OCI-LY7 (cell line): ENCODE results near the gene ATP9B. TPM values are rescaled to one million over a fixed set of nuclear protein-coding genes. Genes with fewer than 3 reads are reported as not detected.

ENCODE experiments used
- BruUV-seq: library from RNA; stranded (reverse); fragments of 400-500 nt; replicated peaks from 2 replicates; lab custom pipeline; 2021; lab: Mats Ljungman, UMichigan
- CTCF ChIA-PET: fragments of 300-600 bp; sonication (Branson Sonifier 250); formaldehyde crosslinking; loops from one replicate; lab custom pipeline; 2022; ENCODE audit warnings: antibody characterized with exemption; ENCODE audit not compliant: unreplicated experiment; lab: Charles Lee
- POLR2A ChIA-PET: fragments of 300-600 bp; sonication (Branson Sonifier 250); formaldehyde crosslinking; loops from one replicate; lab custom pipeline; 2022; ENCODE audit warnings: antibody characterized with exemption; lab: Charles Lee
- DNase-seq: peaks from one replicate; pipeline ENCODE4 v3.0.0-alpha.2; 2015; ENCODE audit warnings: low spot score
- H2AFZ ChIP-seq: fragments of 200-600 bp; sonication (generic), shearing (Covaris generic); 2 replicates; pipeline ENCODE4 v1.6.1; 2014; ENCODE audit warnings: mild to moderate bottlenecking, antibody characterized with exemption, low read length, moderate library complexity
- H3K27ac ChIP-seq: fragments of 200-600 bp; sonication (generic); 2 replicates; pipeline ENCODE4 v1.5.1; 2014; ENCODE audit warnings: mixed run types, low read depth, mild to moderate bottlenecking, moderate library complexity, low read length, inconsistent platforms; ENCODE audit not compliant: poor library complexity, severe bottlenecking
- H3K36me3 ChIP-seq: fragments of 200-600 bp; sonication (generic); 2 replicates; pipeline ENCODE4 v1.6.1; 2014; ENCODE audit warnings: mild to moderate bottlenecking, antibody characterized with exemption, low read length, moderate library complexity, mixed read lengths; ENCODE audit not compliant: insufficient read depth
- H3K4me1 ChIP-seq: fragments of 200-600 bp; sonication (generic); 2 replicates; pipeline ENCODE4 v1.5.1; 2014; ENCODE audit warnings: mild to moderate bottlenecking, low read length; ENCODE audit not compliant: insufficient read depth, poor library complexity, severe bottlenecking
- H3K4me2 ChIP-seq: fragments of 200-600 bp; sonication (generic); 2 replicates; pipeline ENCODE4 v1.6.1; 2014; ENCODE audit warnings: mild to moderate bottlenecking, low read length
- H3K4me3 ChIP-seq: fragments of 200-600 bp; sonication (generic); 2 replicates; pipeline ENCODE4 v1.5.1; 2014; ENCODE audit warnings: mild to moderate bottlenecking, low read depth, low read length; ENCODE audit not compliant: poor library complexity, severe bottlenecking
- H3K79me2 ChIP-seq: fragments of 200-600 bp; sonication (generic); 2 replicates; pipeline ENCODE4 v1.6.1; 2016; ENCODE audit warnings: low read depth, mild to moderate bottlenecking, low read length, moderate library complexity, mixed read lengths; ENCODE audit not compliant: insufficient read depth
- H3K9me2 ChIP-seq: fragments of 200-600 bp; sonication (generic); 2 replicates; pipeline ENCODE4 v1.6.1; 2016; ENCODE audit warnings: mild to moderate bottlenecking, low read length, mixed read lengths; ENCODE audit not compliant: insufficient read depth
- H3K9me3 ChIP-seq: fragments of 200-600 bp; sonication (generic); 2 replicates; pipeline ENCODE4 v1.6.1; 2014; ENCODE audit warnings: mild to moderate bottlenecking, mixed run types, low read length, mixed read lengths
- H4K20me1 ChIP-seq: fragments of 200-600 bp; sonication (generic); 2 replicates; pipeline ENCODE4 v1.6.1; 2014; ENCODE audit warnings: mild to moderate bottlenecking, antibody characterized with exemption, low read length, moderate library complexity, mixed read lengths; ENCODE audit not compliant: insufficient read depth
- EZH2phosphoT487 ChIP-seq: fragments of 200-600 bp; sonication (generic); IDR thresholded peaks from 2 replicates; pipeline ENCODE4 v1.6.1; 2018; ENCODE audit warnings: low read depth, borderline replicate concordance, mild to moderate bottlenecking, mixed run types, antibody characterized with exemption, low read length, moderate library complexity, mixed read lengths
- intact Hi-C: fragments of 100-400 bp; cut with micrococcal nuclease; formaldehyde crosslinking; loops from one replicate; pipeline ENCODE4 v1.10.0; 2022; ENCODE audit not compliant: unreplicated experiment
- total RNA-seq, 2 experiments: library from RNA; depleted of rRNA in 1 of 2; stranded (reverse); fragments of >200 nt in 1 of 2; shearing (Covaris generic) in 1 of 2; gene quantifications; 2 replicates each; pipeline ENCODE4 v1.2.3, GENCODE V29; 2014 to 2022
- TF ChIP-seq, protein P1 (sequence below): fragments of 200-600 bp; sonication (generic); conservative IDR thresholded peaks from 2 replicates; pipeline ENCODE4 v1.5.1; 2014; ENCODE audit warnings: mild to moderate bottlenecking, antibody characterized with exemption, low read length, moderate library complexity, mixed read lengths

ATP9B gene
- total RNA-seq, 2 experiments from 2014 or later = 27.1 to 36.4 TPM

DNA sequence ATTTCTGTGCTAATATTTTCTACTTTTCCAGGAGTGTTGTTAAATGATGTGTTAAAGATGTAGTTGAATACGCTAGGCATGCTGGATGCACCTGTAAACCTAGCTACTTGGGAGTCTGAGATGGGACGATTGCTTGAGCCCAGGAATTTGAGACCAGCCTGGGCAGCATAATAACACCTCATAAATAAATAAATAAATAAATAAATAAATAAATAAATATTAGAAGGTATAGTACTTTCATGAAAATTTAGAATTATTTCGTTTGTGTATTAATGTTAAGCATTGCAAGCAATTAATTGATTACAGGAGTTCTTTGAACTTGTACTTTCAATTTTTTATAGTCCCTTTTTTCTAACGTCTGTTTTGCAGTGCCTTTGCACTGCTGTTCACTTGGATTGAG lies 137.2 kb downstream of the ATP9B start:
- Histone ChIP-seq H2AFZ (no peak overlapping the region), H3K36me3 (peaks cover 5% of the 10 kb centered on the region), H3K4me2 (no peak overlapping the region), H4K20me1 (no peaks in the 10 kb centered on the region), H3K4me3 (no peak overlapping the region), H3K9me3 (no peaks in the 10 kb centered on the region), H3K79me2 (no peaks in the 10 kb centered on the region), H3K4me1 (peaks cover 21% of the 10 kb centered on the region), H3K9me2 (no peaks in the 10 kb centered on the region), H3K27ac (no peak overlapping the region)
- BruUV-seq = no TSS peak
- TF ChIP-seq, protein P1, sequence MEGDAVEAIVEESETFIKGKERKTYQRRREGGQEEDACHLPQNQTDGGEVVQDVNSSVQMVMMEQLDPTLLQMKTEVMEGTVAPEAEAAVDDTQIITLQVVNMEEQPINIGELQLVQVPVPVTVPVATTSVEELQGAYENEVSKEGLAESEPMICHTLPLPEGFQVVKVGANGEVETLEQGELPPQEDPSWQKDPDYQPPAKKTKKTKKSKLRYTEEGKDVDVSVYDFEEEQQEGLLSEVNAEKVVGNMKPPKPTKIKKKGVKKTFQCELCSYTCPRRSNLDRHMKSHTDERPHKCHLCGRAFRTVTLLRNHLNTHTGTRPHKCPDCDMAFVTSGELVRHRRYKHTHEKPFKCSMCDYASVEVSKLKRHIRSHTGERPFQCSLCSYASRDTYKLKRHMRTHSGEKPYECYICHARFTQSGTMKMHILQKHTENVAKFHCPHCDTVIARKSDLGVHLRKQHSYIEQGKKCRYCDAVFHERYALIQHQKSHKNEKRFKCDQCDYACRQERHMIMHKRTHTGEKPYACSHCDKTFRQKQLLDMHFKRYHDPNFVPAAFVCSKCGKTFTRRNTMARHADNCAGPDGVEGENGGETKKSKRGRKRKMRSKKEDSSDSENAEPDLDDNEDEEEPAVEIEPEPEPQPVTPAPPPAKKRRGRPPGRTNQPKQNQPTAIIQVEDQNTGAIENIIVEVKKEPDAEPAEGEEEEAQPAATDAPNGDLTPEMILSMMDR = no peak
- TF ChIP-seq EZH2phosphoT487 = no peak
- POLR2A ChIA-PET = no interaction called here
- CTCF ChIA-PET = no interaction called here
- intact Hi-C loops = no loop called here
- DNase-seq = no peak

DNA sequence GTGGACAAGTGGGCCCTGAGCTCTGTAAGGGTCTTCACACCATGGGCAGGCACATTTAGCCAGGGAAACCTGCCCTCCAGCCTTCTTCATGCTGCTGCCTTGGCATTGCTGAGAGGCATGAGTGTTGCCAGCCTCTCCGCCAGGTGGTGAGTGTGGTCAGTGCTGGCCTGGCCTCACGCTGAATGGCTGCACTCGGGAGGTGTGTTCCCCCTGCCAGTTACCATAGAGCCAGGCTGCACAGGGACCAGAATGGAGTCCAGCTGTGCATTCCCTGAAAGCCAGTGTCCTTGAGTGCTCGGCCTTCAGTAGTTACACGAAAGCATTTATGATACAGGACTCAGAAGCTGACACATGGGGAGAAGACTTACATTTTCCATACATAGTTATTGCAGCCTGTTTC lies 139.7 kb downstream of the ATP9B start:
- Histone ChIP-seq H3K36me3 (peaks cover 5% of the 10 kb centered on the region), H3K4me3 (no peak overlapping the region), H3K9me2 (no peaks in the 10 kb centered on the region), H2AFZ (no peak overlapping the region), H3K4me2 (no peak overlapping the region), H3K9me3 (no peaks in the 10 kb centered on the region), H3K79me2 (no peaks in the 10 kb centered on the region), H4K20me1 (no peaks in the 10 kb centered on the region), H3K4me1 (peaks cover 11% of the 10 kb centered on the region), H3K27ac (no peak overlapping the region)
- ChIA-PET POLR2A (no interaction called here), CTCF (interaction anchor here (0.6 kb wide), 1 partner anchor 167 kb away, joined by 3 read pairs; no protein-coding TSS in a partner anchor)
- no peak for DNase-seq
- intact Hi-C loops = no loop called here
- TF ChIP-seq, protein P1 = no peak
- no peak for TF ChIP-seq EZH2phosphoT487
- no TSS peak for BruUV-seq

DNA sequence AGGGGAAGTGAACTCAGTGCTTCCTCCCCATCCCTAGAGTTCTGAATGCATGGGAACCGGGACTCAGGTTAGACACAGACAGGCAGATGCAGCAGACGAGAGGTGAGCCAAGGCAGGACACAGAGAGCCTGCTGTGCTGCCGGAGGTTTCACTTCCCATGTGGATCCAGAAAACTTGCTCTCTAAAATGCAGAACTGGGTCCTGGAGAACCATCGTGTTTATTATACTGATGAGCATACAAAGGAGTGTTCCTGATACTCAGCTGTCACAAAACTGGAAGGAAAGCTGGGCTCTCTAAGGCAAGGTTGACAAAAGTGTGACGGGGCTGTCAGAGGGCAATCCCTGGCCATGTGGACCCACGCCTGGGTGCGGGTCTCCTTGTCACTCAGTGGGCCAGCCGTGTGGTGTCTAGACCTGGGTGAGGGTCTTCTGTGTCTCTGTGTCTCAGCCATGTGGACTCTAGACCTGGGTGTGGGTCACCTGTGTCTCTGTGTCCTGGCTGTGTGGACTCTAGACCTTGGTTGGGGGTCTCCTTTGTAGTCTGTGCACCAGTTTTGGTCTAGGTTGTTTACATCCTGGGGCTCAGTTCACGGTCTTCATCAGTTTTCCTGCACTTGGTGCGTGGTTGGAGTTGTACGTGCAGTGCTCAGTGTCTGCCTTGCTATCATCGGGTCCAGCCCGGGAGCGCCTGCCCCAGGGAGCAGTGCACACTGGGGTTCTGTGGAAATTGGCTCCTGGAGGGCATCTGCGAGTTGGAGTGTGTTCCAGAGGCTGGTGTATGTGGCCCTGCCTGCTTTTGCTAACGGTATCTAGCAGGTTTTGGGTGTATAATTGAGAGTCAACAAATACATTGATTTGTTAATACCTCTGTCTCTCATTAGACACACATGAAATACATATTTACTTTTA lies 141.1 kb downstream of the ATP9B start:
- BruUV-seq = no TSS peak
- no peak for DNase-seq
- TF ChIP-seq EZH2phosphoT487 = no peak
- TF ChIP-seq, protein P1 = no peak
- ChIA-PET CTCF (no interaction called here), POLR2A (no interaction called here)
- H3K4me2 ChIP-seq = no peak overlapping the region
- no peaks in the 10 kb centered on the region for H3K79me2 ChIP-seq
- no peak overlapping the region for H2AFZ ChIP-seq
- H3K27ac ChIP-seq = no peak overlapping the region
- peaks cover 5% of the 10 kb centered on the region for H3K36me3 ChIP-seq
- intact Hi-C loops = no loop called here
- no peak overlapping the region for H3K4me3 ChIP-seq
- no peaks in the 10 kb centered on the region for H3K9me3 ChIP-seq
- no peaks in the 10 kb centered on the region for H3K4me1 ChIP-seq
- H3K9me2 ChIP-seq = no peaks in the 10 kb centered on the region
- no peaks in the 10 kb centered on the region for H4K20me1 ChIP-seq
